IPS-11a (cell line): Measurements from ENCODE around the gene CCNY.
A peak's percentile ranks its signal among the peaks of the same experiment; 100 is the strongest.
"Not testable (repeated sequence)": the region's sequence is repeated elsewhere in the genome, so short reads cannot be mapped to it uniquely, and the experiment has no call there.

Experiments
- H3K4me3 ChIP-seq: one replicate; pipeline ENCODE4 v1.5.1; 2013; ENCODE audit warnings: low read depth, low read length, control low read depth

The CCNY gene

GRCh38 chr10:35336084-35336831, at the start of gene CCNY:
TSS of gene CCNY (plus strand) at chr10:35336509. CDS start at chr10:35337054, 545 bp downstream.
- peak within 1 kb of the TSS; percentile 75 for H3K4me3 ChIP-seq

DNA sequence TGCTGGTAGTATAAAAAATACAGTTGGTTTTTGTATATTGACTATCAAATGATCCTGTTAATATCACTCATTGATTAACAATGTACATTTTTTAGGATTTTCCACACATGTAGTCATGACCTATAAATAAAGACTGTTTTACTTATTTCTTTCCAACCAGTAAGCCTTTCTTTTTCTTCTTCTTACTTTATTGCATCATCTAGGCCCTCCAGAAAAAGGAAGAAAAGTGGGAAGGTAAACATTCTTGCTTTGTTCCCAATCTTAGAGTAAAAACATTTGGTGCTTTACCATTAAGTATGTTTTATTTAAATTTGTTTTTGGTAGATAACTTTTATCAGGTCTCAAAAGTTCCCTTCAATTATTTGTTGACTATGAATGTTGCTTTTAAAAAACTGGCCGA, 47.1 kb upstream of the CCNY start:
- no peak overlapping the region for H3K4me3 ChIP-seq

DNA sequence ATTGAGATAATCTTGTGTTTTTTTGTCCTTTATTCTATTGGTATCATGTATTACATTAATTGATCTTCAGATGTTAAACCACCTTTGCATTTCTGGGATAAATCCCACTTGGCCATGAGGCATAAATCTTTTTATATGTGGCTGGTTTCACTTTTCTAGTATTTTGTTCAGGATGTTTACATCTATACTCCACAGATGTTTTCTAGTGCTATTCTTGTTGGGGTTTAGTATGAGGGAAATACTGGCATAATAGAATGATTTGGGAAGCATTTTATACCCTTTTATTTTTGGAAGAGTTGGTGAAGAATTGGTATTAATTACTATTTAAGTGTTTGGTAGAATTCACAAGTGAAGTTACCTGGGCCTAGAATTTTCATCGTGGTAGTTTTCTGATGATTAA, 41.8 kb upstream of the CCNY start:
- no peak overlapping the region for H3K4me3 ChIP-seq

DNA sequence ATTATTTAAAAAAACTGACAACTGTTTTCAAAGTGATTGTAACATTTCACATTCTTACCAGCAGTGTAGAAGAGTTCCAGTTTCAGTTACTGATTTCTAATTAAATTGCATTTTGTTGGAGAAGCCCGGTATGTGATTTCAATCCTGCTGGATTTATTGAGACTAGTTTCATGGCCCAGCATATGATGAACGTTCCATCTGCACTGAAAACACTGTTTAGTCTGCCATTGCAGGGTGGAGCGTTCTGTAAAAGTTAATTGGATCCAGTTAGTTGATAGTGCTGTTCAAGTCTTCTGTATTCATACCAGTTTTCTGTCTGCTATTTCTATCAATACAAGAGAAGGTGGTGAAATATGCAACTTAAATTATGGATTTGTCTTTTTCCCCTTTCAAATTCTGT, 37.3 kb upstream of the CCNY start:
- no peak overlapping the region for H3K4me3 ChIP-seq

DNA sequence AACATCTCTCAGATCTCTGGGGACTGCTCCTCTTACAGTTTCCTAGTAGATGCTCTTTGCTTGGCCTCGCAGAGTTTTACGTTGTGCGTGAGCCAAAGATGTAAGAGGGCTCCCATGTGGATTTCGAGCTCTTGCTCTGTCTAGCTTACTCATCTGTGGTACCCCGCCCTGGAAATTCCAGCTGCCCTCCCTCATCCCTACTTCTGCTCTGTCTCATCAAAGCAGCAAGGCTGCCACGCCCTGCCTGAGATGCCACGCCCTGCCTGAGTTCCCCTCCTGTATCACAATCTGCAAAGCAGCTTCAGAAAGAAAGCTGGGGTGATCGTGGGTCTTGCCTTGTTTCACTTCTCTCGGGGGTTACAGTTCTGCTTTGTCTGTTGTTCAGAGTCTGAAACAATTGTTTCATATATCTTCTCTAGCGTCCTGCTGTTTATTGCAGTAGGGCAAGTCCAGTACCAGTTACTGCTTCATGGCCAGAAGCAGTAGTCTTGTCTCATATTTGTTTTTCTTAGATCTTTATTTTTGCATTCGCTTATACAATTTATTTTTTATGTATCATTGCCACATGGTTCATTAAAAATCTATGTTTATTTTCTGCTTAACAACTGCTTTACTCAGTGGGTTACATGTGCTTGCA, 36.1 kb upstream of the CCNY start:
- no peak overlapping the region for H3K4me3 ChIP-seq

- no peak overlapping the region for H3K4me3 ChIP-seq
Measured at GRCh38 chr10:35304649-35305048, 31.7 kb upstream of the CCNY start.

- H3K4me3 ChIP-seq: no peak overlapping the region
Measured at GRCh38 chr10:35306852-35307251, 29.5 kb upstream of the CCNY start.

DNA sequence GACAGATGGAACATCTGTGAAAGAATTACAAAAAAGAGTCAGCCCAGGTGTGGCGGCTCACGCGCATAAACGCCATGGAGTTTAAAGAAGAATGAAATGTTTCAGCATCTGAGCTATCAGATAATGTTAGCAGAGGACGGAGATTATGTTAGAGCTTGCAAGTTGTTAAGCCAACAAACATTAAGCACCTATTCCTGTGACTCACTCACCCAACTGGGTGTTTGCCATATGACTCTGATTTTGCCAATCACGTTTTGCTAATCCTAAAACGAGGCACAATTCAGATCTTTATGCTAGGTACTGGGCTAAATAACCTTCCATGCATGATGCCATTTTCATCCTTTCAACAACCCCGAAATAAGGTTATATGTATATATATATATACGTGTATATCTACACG, 29.0 kb upstream of the CCNY start:
- no peak overlapping the region for H3K4me3 ChIP-seq

- no peak overlapping the region for H3K4me3 ChIP-seq
Measured at GRCh38 chr10:35308809-35309208, 27.5 kb upstream of the CCNY start.

- not testable (repeated sequence) for H3K4me3 ChIP-seq
Measured at GRCh38 chr10:35314142-35314541, 22.2 kb upstream of the CCNY start.

DNA sequence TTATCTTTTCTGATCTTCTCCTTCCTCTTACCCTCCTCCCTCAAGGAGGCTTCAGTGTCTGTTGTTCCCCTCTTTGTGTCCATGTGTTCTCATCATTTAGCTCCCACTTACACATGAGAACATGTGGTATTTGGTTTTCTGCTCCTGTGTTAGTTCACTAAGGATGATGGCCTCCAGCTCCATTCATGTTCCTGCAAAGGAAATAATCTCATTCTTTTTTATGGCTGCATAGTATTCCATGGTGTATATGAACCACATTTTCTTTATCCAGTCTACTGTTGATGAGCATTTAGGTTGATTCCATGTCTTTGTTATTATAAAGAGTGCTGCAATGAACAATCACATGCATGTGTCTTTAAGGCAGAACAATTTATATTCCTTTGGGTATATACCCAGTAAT, 21.1 kb upstream of the CCNY start:
- H3K4me3 ChIP-seq: not testable (repeated sequence)

DNA sequence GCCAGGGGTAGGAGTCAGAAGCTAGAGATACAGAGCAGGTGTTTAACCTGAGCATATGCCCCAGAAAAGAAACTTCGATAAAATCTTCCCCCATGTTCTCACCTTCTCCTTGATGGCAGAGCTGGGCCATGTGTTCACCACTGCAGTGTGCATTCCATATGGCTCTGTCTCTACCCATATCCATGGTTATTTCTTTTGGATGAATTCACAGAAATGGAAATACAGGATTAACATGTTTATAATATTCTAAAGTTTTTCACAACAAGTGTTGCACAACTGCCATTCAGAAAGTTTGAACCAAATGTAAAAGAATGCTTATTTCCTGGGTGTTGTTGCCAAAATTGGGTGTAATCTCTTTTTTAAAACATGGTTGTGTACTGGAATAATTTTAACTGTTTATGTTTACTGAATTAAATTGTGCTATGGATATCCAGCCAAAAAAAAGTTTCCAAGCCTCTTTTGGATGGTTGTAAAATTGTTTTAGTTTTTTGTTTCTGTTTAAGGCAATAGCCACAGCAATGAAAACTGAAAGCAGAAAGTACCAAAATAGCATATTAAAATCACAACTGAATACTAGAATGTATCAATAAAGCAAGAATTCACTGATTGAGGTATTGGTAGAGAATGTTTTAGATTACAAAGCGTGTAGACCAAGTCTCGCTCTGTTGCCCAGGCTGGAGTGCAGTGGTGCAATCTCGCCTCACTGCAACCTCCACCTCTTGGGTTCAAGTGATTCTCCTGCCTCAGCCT, 19.9 kb upstream of the CCNY start:
- no peak overlapping the region for H3K4me3 ChIP-seq

DNA sequence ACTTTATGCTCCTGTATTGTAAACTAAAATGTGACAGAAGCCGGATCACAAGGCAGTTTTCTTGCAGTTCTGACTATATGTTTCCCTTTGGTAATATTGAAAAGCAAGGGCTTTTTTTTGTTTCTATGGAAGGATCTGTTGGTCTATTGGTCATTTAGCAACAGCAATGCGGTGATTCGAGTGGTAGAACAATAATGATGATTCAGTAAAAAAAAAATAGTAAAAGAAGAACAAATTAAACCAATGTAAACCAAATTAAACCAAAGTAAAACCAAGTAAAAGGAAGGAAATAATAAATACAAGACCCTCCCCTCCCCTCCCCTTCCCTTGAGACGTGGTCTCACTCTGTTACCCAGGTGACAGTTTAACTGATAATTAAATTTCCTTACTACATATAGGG, 17.8 kb upstream of the CCNY start:
- no peak overlapping the region for H3K4me3 ChIP-seq

GRCh38 chr10:35320341-35320740, 16.0 kb upstream of the CCNY start:
- no peak overlapping the region for H3K4me3 ChIP-seq

- H3K4me3 ChIP-seq: no peak overlapping the region
Measured at GRCh38 chr10:35322636-35323035, 13.7 kb upstream of the CCNY start.

GRCh38 chr10:35324196-35324595, 12.1 kb upstream of the CCNY start:
- no peak overlapping the region for H3K4me3 ChIP-seq

- no peak overlapping the region for H3K4me3 ChIP-seq
Measured at GRCh38 chr10:35326466-35327235, 9.7 kb upstream of the CCNY start.

GRCh38 chr10:35327790-35328403, 8.4 kb upstream of the CCNY start:
- H3K4me3 ChIP-seq: no peak overlapping the region

GRCh38 chr10:35328404-35329037, 7.8 kb upstream of the CCNY start:
- no peak overlapping the region for H3K4me3 ChIP-seq

DNA sequence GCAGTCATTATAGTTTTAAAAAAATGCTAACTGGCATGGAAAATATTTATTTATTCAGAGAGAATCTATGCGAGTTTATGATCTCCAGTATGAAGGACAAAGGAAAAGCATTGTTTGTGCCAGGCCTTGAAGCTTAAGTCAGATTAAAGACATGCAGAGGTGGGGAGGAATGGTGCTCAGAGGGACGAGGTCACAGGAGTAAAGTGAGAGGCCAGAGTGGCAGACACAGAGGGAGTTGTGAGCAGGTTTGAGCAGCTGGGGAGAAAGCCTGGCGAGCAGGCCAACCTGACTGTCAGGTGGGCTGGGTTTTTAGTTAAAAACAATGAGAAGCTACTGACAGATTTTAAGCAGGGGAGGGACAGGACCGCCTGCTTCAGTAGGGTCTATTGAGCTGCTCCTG, 6.8 kb upstream of the CCNY start:
- no peak overlapping the region for H3K4me3 ChIP-seq
